Activated naive CD4-positive, alpha-beta T cell treated with anti-CD3 and anti-CD28 coated beads, Interleukin-2, amount 50 U/mL, for 16 hours (primary cell): ENCODE data around the gene PRAMEF5.
"Not testable (repeated sequence)": the region's sequence is repeated elsewhere in the genome, so short reads cannot be mapped to it uniquely, and the experiment has no call there.

Experiments
- DNase-seq: peaks from one replicate; pipeline ENCODE4 v3.0.0-alpha.2; 2020

The PRAMEF5 gene

DNA sequence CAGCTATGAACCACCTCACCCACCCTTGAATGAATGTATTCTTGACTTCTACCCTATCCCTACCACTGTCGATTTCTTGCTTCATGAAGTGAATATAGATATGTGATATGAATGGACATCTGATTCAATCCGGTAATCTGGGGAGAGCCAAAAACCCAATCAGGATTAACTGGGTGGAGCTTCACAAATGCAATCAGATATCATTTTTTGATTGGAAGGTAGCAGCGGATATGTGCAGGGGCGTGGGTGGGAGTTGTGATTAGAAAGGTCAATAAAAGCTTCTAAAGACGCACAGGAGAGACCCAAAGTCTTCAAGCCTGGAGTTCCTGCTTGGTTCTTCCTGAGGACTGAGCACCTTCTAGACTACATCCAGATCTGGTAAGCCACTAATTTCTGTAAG is at the start of gene PRAMEF5:
Gene PRAMEF5 (plus strand): TSS at position 301 of the 400 bp plus-strand sequence. CDS start 5,071 bp downstream, outside the sequence.
- DNase-seq: not testable (repeated sequence)

GRCh38 chr1:13208712-13209111 is 45.3 kb upstream of the PRAMEF5 start:
- DNase-seq: not testable (repeated sequence)

DNA sequence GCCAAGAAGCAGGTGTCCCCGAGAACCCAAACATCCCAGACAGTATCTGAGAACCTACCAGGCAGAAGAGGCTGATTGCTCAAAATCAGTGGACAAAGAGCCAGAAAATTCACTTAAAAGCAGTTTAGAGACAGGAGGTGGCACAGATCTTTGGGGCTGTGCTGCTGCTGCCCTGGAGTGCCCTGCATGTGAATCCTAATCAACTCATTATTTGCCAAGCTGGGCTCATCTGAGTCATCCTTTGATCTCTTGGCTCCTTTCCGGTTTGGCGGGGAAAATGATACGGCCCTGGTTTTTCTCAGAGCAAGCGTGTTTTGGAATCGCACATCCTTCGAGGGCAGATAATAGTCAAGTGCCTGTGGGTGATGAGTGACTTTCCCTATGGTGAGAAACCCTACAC is 37.4 kb upstream of the PRAMEF5 start:
- not testable (repeated sequence) for DNase-seq

- not testable (repeated sequence) for DNase-seq
Observed at GRCh38 chr1:13219203-13219602, 34.8 kb upstream of the PRAMEF5 start.

- DNase-seq: not testable (repeated sequence)
Observed at GRCh38 chr1:13222788-13223187, 31.2 kb upstream of the PRAMEF5 start.

GRCh38 chr1:13224480-13225060 is 29.4 kb upstream of the PRAMEF5 start:
- no peak for DNase-seq

DNA sequence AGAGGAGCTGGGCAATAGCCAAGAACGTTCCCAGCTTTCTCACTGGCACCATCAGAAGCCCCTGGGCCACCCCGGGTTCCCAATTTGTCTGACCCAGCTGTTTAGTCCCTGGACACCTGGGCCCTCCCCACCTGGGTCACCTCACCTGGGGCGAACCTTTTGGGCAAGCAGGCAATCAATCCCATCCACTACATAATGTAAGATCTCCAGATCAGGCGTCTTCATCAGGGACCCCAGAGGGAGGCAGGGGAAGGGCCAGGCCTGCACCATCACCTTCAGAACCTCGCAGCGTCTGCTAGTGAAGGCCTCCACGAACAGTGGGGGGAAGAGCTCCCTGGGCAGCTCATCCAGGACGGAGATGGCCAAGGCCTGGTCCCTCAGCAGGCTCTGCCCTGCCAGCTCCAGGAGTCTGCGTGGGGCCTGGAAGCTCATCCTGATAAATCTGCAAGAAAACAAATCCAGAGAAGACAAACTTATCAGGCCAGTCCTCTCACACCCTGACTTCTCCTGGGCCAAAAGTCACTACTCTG is 28.3 kb upstream of the PRAMEF5 start, which contains the start of gene PRAMEF18:
Gene PRAMEF18 (minus strand): TSS at position 480 of the 530 bp plus-strand sequence. CDS start 48 bp downstream, at position 432.
- DNase-seq: not testable (repeated sequence)

DNA sequence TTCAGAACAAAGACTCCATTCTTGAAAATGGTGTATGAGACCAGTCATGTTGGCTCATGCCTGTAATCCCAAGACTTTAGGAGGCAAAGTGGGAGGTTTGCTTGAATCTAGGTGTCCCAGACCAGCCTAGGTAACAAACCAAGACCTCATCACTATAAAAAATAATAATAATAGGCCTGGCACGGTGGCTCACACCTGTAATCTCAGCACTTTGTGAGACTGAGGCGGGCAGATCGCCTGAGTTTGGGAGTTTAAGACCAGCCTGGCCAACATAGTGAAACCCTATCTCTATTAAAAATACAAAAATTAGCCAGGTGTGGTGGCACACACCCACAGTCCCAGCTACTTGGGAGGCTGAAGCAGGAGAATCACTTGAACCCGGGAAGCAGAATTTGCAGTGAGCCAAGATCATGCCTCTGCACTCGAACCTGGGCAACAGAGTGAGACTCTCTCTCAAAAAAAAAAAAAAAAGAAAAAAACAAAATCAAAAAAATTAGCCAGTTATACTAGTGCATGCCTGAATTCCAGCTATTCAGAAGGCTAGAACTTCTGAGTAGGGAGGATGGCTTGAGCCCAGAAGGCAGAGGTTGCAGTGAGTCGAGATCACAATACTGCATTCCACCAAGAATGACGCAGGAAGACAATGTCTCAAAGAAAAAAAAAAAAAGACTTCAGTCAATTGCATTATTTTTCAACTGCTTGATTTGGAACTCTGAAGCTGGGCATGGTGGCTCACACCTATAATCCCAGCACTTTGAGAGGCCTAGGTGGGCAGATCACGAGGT is 26.5 kb upstream of the PRAMEF5 start:
- not testable (repeated sequence) for DNase-seq

- peak; percentile 31 for DNase-seq
Observed at GRCh38 chr1:13228343-13228781, 25.6 kb upstream of the PRAMEF5 start.

GRCh38 chr1:13230096-13230495 is 23.9 kb upstream of the PRAMEF5 start:
- DNase-seq: not testable (repeated sequence)

- DNase-seq: not testable (repeated sequence)
Observed at GRCh38 chr1:13230601-13231000, 23.4 kb upstream of the PRAMEF5 start.

GRCh38 chr1:13231061-13231750 is 22.8 kb upstream of the PRAMEF5 start:
- DNase-seq: not testable (repeated sequence)

DNA sequence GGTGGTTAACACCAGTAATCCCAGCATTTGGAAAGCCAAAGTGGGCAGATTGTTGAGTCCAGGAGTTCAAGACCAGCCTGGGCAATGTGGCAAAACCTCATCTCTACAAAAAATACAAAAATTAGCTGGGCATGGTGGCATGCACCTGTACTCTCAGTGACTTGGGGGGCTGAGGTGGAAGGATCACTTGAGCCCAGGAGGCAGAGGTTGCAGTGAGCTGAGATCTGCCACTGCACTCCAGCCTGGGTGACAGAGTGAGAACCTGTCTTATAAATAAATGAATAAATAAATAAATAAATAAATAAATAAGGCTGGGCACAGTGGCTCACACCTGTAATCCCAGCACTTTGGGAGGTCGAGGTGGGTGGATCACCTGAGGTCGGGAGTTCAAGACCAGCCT is 21.9 kb upstream of the PRAMEF5 start:
- DNase-seq: not testable (repeated sequence)

DNA sequence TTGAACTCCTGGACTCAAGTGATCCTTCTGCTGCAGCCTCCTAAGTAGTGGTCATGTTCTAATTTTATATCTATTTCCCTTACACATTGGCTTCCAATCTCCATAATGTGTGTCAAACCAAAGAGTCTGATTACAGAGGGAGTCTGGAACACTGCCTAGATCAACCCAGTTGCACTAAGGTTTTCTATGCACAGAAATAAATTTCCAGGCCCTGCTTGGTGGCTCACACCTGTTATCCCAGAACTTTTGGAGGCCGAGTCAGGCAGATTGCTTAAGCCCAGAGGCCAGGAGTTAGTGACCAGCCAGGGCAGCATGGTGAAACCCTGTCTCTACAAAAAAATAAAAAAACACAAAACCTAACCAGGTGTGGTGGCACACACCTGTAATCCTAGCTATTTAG is 19.9 kb upstream of the PRAMEF5 start:
- not testable (repeated sequence) for DNase-seq

GRCh38 chr1:13237572-13237971 is 16.4 kb upstream of the PRAMEF5 start:
- not testable (repeated sequence) for DNase-seq

- DNase-seq: not testable (repeated sequence)
Observed at GRCh38 chr1:13239633-13240032, 14.4 kb upstream of the PRAMEF5 start.

- DNase-seq: not testable (repeated sequence)
Observed at GRCh38 chr1:13243536-13244263, 10.3 kb upstream of the PRAMEF5 start.

DNA sequence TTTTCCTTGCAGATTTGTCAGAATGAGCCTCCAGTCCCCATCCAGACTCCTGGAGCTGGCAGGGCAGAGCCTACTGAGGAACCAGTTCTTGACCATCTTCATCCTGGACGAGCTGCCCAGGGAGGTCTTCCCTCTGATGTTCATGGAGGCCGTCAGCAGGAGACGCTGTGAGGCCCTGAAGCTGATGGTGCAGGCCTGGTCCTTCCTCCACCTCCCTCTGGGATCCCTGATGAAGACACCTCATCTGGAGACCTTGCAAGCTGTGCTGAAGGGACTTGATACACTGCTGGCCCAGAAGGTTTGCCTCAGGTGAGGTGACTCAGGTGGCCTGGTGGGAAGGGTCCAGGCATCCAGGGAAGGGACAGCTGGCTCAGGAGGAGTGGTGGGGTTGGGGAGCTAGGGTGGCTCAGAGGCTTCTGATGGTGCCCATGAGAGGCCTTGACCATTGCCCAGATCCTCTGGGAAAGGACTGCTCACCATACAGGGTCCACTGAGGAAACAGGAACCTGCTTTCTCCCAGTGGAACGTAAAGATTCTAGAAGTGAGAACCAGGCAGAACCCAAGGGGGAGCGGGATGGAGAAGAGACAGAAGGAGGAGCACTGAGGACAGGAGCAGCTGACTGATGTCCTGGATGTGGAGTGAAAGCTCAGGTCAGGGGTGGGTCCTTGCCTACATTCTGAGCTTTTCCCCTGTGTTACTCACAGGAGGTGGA is 8.0 kb upstream of the PRAMEF5 start:
- not testable (repeated sequence) for DNase-seq

DNA sequence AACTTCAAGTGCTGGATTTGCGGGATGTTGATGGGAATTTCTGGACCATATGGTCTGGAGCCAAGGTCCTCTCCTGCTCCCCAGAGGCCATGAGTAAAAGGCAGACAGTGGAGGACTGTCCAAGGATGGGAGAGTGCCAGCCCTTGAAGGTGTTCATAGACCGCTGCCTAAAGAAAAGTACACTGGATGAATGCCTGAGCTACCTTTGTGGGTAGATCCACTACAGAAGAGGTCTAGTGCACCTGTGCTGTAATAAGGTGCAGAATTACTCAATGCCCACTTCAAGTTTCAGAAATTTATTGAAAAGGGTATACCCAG is 7.5 kb upstream of the PRAMEF5 start:
- not testable (repeated sequence) for DNase-seq

DNA sequence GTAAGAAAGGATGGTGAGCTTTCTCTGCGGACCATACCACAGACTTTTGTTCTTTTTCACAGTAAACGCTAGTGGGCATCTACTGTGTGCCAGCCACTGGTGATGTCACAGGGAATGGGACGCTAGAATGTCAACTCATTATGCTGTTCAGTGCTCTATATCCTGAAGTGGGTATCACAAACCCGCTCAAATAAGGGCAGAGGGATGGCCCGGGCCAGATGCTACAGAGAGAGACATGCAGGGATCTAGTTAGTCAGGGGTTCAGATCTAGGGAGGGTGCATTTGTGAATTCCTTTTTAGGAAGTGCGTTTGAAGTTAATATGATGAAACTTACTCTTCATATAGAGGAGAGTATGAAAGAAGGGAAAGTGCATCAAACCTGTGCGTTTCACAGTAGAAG is 6.9 kb upstream of the PRAMEF5 start:
- not testable (repeated sequence) for DNase-seq

DNA sequence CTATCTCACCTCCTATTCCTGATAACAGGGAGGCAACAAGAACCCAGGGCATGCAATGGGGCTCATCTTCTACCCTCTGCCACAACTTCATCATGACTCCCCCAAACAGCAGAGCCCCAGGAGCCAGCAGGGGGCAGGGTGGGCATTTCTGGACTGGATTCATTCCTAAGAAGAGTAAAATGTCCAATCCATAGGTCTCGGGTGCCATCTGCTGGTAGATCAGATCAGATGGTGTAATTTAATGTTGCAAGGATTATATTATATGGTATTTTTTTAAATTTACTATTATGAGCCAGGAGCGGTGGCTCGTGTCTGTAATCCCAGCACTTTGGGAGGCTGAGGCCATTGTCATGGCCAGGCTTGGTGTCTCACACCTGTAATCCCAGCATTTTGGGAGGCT is 11.1 kb downstream of the PRAMEF5 start:
- not testable (repeated sequence) for DNase-seq

- DNase-seq: not testable (repeated sequence)
Observed at GRCh38 chr1:13277016-13277415, 23.0 kb downstream of the PRAMEF5 start.
